ENCODE data around the gene TMEM11. TPM values are rescaled to one million over a fixed set of nuclear protein-coding genes. Genes with fewer than 3 reads are reported as not detected.

Gene TMEM11
- total RNA-seq, 1 experiment from 2014 or later: 33.5 TPM

DNA sequence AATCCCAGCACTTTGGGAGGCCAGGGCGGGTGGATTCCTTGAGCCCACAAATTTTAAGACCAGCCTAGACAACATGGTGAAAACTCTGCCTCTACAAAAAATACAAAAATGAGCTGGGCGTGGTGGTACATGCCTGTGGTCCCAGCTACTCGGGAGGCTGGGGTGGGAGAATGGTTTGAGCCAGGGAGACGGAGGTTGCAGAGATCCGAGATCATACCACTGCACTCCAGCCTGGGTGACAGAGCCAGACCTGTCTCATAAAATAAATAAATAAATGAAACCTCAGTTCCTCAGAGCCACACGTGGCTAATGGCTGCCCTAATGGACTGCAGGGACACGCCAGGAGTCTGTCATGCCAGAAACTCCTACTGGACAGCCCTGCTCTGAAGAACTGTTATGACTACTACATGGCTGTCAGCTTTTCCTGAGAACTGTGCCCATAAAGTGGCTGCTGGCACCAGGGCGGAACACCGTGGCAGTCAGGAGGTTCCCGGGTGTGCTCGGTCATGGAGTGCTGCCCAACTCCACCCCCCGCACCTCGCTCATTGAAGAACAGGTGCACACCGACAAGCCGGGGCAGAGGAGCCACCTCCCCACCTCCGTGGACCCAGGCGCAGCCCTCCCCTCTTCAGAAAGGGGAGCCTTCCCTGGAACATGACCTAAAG lies 4.3 kb downstream of the TMEM11 start:
- TF ChIP-seq, protein P1, sequence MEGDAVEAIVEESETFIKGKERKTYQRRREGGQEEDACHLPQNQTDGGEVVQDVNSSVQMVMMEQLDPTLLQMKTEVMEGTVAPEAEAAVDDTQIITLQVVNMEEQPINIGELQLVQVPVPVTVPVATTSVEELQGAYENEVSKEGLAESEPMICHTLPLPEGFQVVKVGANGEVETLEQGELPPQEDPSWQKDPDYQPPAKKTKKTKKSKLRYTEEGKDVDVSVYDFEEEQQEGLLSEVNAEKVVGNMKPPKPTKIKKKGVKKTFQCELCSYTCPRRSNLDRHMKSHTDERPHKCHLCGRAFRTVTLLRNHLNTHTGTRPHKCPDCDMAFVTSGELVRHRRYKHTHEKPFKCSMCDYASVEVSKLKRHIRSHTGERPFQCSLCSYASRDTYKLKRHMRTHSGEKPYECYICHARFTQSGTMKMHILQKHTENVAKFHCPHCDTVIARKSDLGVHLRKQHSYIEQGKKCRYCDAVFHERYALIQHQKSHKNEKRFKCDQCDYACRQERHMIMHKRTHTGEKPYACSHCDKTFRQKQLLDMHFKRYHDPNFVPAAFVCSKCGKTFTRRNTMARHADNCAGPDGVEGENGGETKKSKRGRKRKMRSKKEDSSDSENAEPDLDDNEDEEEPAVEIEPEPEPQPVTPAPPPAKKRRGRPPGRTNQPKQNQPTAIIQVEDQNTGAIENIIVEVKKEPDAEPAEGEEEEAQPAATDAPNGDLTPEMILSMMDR (IDR thresholded peaks at IDR 0.05; ENCODE audit: unreplicated experiment): no peak
- ChIA-PET POLR2A (interaction anchor here (0.6 kb wide), 1 partner anchor 166 kb away, joined by 3 read pairs; no protein-coding TSS in a partner anchor), CTCF (interaction anchor here (0.6 kb wide), 1 partner anchor 43 kb away, joined by 3 read pairs; no protein-coding TSS in a partner anchor)
- no peak overlapping the region for H3K27ac Mint-ChIP-seq (ENCODE audit: low read depth, unreplicated experiment)
- H3K9me3 Mint-ChIP-seq (ENCODE audit: unreplicated experiment): no peaks in the 10 kb centered on the region
- H3K4me1 Mint-ChIP-seq (ENCODE audit: insufficient read depth, unreplicated experiment): peaks cover 18% of the 10 kb centered on the region
- H3K36me3 Mint-ChIP-seq (ENCODE audit: insufficient read depth, unreplicated experiment): peaks cover 28% of the 10 kb centered on the region
- intact Hi-C loops (cut with micrococcal nuclease): loop anchor here (5.0 kb wide), 2 partner anchors 78 to 167 kb away; partner anchors contain the start of gene USP22
- H3K4me3 Mint-ChIP-seq (ENCODE audit: unreplicated experiment): no peak overlapping the region
- no TSS peak for BruUV-seq (replicated peaks)
- H3K27me3 Mint-ChIP-seq (ENCODE audit: insufficient read depth, unreplicated experiment): no peaks in the 10 kb centered on the region
- no peak for DNase-seq (ENCODE audit: unreplicated experiment)

DNA sequence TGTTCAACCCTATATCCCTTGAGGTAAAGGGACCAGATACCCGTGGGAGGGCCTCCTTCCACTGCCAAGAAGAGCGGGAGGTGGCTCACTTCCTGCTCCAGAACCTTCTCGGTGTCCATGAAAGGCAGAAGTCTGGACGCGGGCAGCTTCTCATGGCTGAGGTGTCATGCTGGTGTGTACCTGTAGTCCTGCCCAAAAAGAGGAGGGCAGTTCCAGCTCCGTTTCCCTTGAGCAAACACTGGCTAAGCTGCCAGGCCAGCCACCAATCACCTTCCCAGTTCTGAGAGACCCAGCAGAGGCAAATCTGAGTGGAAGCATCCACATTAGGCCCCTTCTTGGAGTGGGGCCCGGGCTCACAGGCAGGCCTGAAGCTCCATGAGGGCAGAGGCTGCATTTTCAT lies 5.6 kb downstream of the TMEM11 start:
- CTCF ChIA-PET: interaction anchor here (0.6 kb wide), 1 partner anchor 22 kb away, joined by 3 read pairs; no protein-coding TSS in a partner anchor
- BruUV-seq (replicated peaks): no TSS peak
- Mint-ChIP-seq H3K4me3 (ENCODE audit: unreplicated experiment) (no peak overlapping the region), H3K27ac (ENCODE audit: low read depth, unreplicated experiment) (no peak overlapping the region), H3K36me3 (ENCODE audit: insufficient read depth, unreplicated experiment) (peaks cover 28% of the 10 kb centered on the region), H3K27me3 (ENCODE audit: insufficient read depth, unreplicated experiment) (no peaks in the 10 kb centered on the region), H3K9me3 (ENCODE audit: unreplicated experiment) (no peaks in the 10 kb centered on the region), H3K4me1 (ENCODE audit: insufficient read depth, unreplicated experiment) (peaks cover 18% of the 10 kb centered on the region)
- POLR2A ChIA-PET: no interaction called here
- TF ChIP-seq, protein P1 (IDR thresholded peaks at IDR 0.05; ENCODE audit: unreplicated experiment): no peak
- DNase-seq (ENCODE audit: unreplicated experiment): no peak
- intact Hi-C loops (cut with micrococcal nuclease): no loop called here

DNA sequence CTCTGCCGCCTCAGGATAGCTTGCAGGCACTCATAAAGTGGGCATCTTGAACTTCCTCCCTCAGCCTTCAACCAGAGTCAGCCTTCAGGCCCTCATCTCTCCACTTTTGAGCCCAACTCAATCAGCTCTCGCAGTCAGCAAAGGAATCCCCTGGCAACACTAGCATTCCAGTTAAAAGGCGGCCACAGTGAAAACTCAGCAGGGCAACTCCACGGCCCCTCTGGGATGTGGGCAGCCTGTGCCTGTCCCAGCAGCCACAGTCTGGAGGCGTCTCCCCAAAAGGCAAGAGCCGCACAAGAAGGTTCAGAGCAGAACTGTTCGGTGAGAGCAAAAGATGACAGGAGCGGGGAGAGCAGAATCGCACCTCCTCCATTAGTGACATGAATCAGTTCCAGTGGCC lies 9.0 kb downstream of the TMEM11 start:
- Mint-ChIP-seq H3K4me3 (ENCODE audit: unreplicated experiment) (no peak overlapping the region), H3K27ac (ENCODE audit: low read depth, unreplicated experiment) (no peak overlapping the region), H3K4me1 (ENCODE audit: insufficient read depth, unreplicated experiment) (peaks cover 4% of the 10 kb centered on the region), H3K9me3 (ENCODE audit: unreplicated experiment) (no peaks in the 10 kb centered on the region), H3K36me3 (ENCODE audit: insufficient read depth, unreplicated experiment) (peaks cover 28% of the 10 kb centered on the region), H3K27me3 (ENCODE audit: insufficient read depth, unreplicated experiment) (no peaks in the 10 kb centered on the region)
- no TSS peak for BruUV-seq (replicated peaks)
- ChIA-PET POLR2A (interaction anchor here (1.5 kb wide), 1 partner anchor 8 kb away, joined by 5 read pairs; no protein-coding TSS in a partner anchor), CTCF (no interaction called here)
- TF ChIP-seq, protein P1 (IDR thresholded peaks at IDR 0.05; ENCODE audit: unreplicated experiment): no peak
- intact Hi-C loops (cut with micrococcal nuclease): no loop called here
- DNase-seq (ENCODE audit: unreplicated experiment): no peak

DNA sequence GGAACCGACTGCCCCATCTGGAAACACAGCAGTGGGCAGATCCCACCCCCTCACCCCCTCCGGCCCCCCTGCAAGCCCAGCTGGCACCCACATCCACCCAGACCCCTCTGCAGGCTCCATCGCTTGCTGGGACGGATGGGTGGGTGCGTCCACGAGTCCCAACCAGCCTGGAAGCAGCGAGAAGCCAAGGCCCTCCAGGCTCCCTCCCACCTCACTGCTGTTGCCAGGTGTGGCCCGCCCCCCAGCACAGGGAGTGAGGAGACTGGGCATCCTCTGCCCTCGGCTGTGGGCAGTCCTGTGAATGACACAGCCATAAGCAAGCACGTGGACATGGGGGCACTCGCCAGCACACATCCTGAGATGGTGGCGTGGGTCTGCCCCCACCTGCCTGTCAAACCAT lies 11.4 kb downstream of the TMEM11 start:
- no TSS peak for BruUV-seq (replicated peaks)
- Mint-ChIP-seq H3K27ac (ENCODE audit: low read depth, unreplicated experiment) (no peak overlapping the region), H3K9me3 (ENCODE audit: unreplicated experiment) (no peaks in the 10 kb centered on the region), H3K4me1 (ENCODE audit: insufficient read depth, unreplicated experiment) (peaks cover 4% of the 10 kb centered on the region), H3K36me3 (ENCODE audit: insufficient read depth, unreplicated experiment) (peaks cover 33% of the 10 kb centered on the region), H3K27me3 (ENCODE audit: insufficient read depth, unreplicated experiment) (no peaks in the 10 kb centered on the region), H3K4me3 (ENCODE audit: unreplicated experiment) (no peak overlapping the region)
- TF ChIP-seq, protein P1 (IDR thresholded peaks at IDR 0.05; ENCODE audit: unreplicated experiment): no peak
- no peak for DNase-seq (ENCODE audit: unreplicated experiment)
- intact Hi-C loops (cut with micrococcal nuclease): no loop called here
- ChIA-PET POLR2A (interaction anchor here (0.6 to 1.6 kb wide), 2 partner anchors 11 to 68 kb away, joined by 3 to 6 read pairs; partner anchors contain the start of gene TMEM11), CTCF (no interaction called here)

Data from MCF 10A (cell line).